Kidney (tissue), 14 donors: Measurements from ENCODE around the gene FER. TPM values are rescaled to one million over a fixed set of nuclear protein-coding genes. Genes with fewer than 3 reads are reported as not detected.

Experiments
- DNase-seq, 5 donors: peaks; one replicate each; pipeline ENCODE4 v3.0.0-alpha.2; 2013 to 2020
- FAIRE-seq: peaks from 2 replicates; lab custom pipeline; 2012; peaks lifted over from hg19 to GRCh38; lab: Jason Lieb, UNC
- H3K27ac ChIP-seq, 2 donors: one replicate each; pipeline ENCODE4 v1.7.0; 2013; ENCODE audit warnings: low read depth in 2 of 2, low read length in 2 of 2, inconsistent platforms in 1 of 2
- H3K27me3 ChIP-seq: one replicate; pipeline ENCODE4 v1.7.1; 2013; ENCODE audit warnings: low read length, inconsistent platforms; ENCODE audit not compliant: control insufficient read depth, insufficient read depth
- H3K36me3 ChIP-seq, 3 donors: one replicate each; pipeline versions ENCODE4 v1.7.0 to v1.7.1; 2013; ENCODE audit warnings: low read length in 3 of 3, control low read depth in 1 of 3, inconsistent platforms in 1 of 3; ENCODE audit not compliant: insufficient read depth in 3 of 3, control insufficient read depth in 2 of 3
- H3K4me1 ChIP-seq, 3 donors: one replicate each; pipeline versions ENCODE4 v1.7.0 to v1.7.1; 2013; ENCODE audit warnings: low read length in 3 of 3, inconsistent platforms in 1 of 3, low read depth in 1 of 3; ENCODE audit not compliant: control insufficient read depth in 2 of 3, insufficient read depth in 2 of 3
- H3K4me3 ChIP-seq, 3 donors: one replicate each; pipeline versions ENCODE4 v1.7.0 to v1.8.1; 2013; ENCODE audit warnings: low read length in 3 of 3, control low read depth in 1 of 3, inconsistent platforms in 1 of 3
- H3K9ac ChIP-seq, 3 donors: one replicate each; pipeline versions ENCODE4 v1.7.0 to v1.7.1; 2013; ENCODE audit warnings: low read length in 3 of 3, control low read depth in 1 of 3, inconsistent platforms in 1 of 3
- H3K9me3 ChIP-seq, 3 donors: one replicate each; pipeline versions ENCODE4 v1.7.0 to v1.7.1; 2013; ENCODE audit warnings: low read length in 3 of 3, control low read depth in 1 of 3, inconsistent platforms in 1 of 3; ENCODE audit not compliant: control insufficient read depth in 2 of 3, insufficient read depth in 1 of 3
- CTCF ChIP-seq: IDR thresholded peaks from 3 replicates; pipeline ENCODE4 v1.5.1; 2012; ENCODE audit warnings: mild to moderate bottlenecking, moderate library complexity, borderline replicate concordance; ENCODE audit not compliant: insufficient read depth; ENCODE audit errors: extremely low read depth
- intact Hi-C: fragments of 100-400 bp; cut with DNase I; formaldehyde crosslinking; loops from one replicate; pipeline ENCODE4 v1.11.1; 2022
- polyA plus RNA-seq: library from polyadenylated mRNA; stranded (reverse); fragments of 350-450 nt; fragmentation: Illumina TruSeq; extraction: RNeasy Lipid Tissue Mini Kit (QIAGEN cat#74804); gene quantifications from one replicate; pipeline ENCODE4 v1.2.3, GENCODE V29; 2014; ENCODE audit warnings: low read depth, low replicate concordance; ENCODE audit not compliant: insufficient read depth
- total RNA-seq: library from RNA; stranded (reverse); fragmentation: NEBNext Ultra II Directional; extraction: Animal tissue kit (Norgen Biotek cat#: 25700); gene quantifications from one replicate; pipeline ENCODE4 v1.2.1, GENCODE V29; 2021
- donor health status: control.
- donor health status: control.
- donor health status: control.
- donor health status: control.
- donor health status: control.
- donor health status: DM: yes; HTN: yes; CAD: no.
- donor health status: Normal renal cell carcinoma (clear cell type).

FER gene
- total and polyA plus RNA-seq, 2 donors from 2014 or later: 2.1 to 38.2 TPM

GRCh38 chr5:109192555-109193281 is 445.0 kb downstream of the FER start:
- H3K4me1 ChIP-seq: no peaks in the 10 kb centered on the region
- H3K9me3 ChIP-seq: no peaks in the 10 kb centered on the region
- no peaks in the 10 kb centered on the region for H3K27me3 ChIP-seq
- no peak overlapping the region for H3K4me3 ChIP-seq
- H3K9ac ChIP-seq: no peak overlapping the region
- no peak overlapping the region for H3K27ac ChIP-seq
- no peak for TF ChIP-seq CTCF
- intact Hi-C loops: no loop called here
- DNase-seq: no peak
- FAIRE-seq: no peak
- no peaks in the 10 kb centered on the region for H3K36me3 ChIP-seq

- H3K27ac ChIP-seq: no peak overlapping the region
- no peak overlapping the region for H3K4me3 ChIP-seq
- FAIRE-seq: no peak
- no peak for DNase-seq
- H3K4me1 ChIP-seq: no peaks in the 10 kb centered on the region
- no peak overlapping the region for H3K9ac ChIP-seq
- TF ChIP-seq CTCF: no peak
- no peaks in the 10 kb centered on the region for H3K27me3 ChIP-seq
- intact Hi-C loops: no loop called here
- H3K36me3 ChIP-seq: no peaks in the 10 kb centered on the region
- no peaks in the 10 kb centered on the region for H3K9me3 ChIP-seq
Measured at GRCh38 chr5:109195667-109196066, 448.0 kb downstream of the FER start.

GRCh38 chr5:109196087-109196822 is 448.6 kb downstream of the FER start:
- intact Hi-C loops: no loop called here
- H3K27me3 ChIP-seq: no peaks in the 10 kb centered on the region
- H3K4me1 ChIP-seq: no peaks in the 10 kb centered on the region
- H3K9ac ChIP-seq: no peak overlapping the region
- no peak overlapping the region for H3K4me3 ChIP-seq
- TF ChIP-seq CTCF: no peak
- FAIRE-seq (no peak), DNase-seq (no peak)
- H3K36me3 ChIP-seq: no peaks in the 10 kb centered on the region
- H3K9me3 ChIP-seq: no peaks in the 10 kb centered on the region
- H3K27ac ChIP-seq: no peak overlapping the region
